GM19099 (cell line): ENCODE results near the gene DQX1.
A peak's percentile ranks its signal among the peaks of the same experiment; 100 is the strongest.

Experiments used
- POLR2A ChIP-seq: IDR thresholded peaks from 3 replicates; pipeline ENCODE4 v1.6.1; 2011; ENCODE audit warnings: low read depth; ENCODE audit not compliant: insufficient read length; ENCODE audit errors: extremely low read depth

The DQX1 gene

DNA sequence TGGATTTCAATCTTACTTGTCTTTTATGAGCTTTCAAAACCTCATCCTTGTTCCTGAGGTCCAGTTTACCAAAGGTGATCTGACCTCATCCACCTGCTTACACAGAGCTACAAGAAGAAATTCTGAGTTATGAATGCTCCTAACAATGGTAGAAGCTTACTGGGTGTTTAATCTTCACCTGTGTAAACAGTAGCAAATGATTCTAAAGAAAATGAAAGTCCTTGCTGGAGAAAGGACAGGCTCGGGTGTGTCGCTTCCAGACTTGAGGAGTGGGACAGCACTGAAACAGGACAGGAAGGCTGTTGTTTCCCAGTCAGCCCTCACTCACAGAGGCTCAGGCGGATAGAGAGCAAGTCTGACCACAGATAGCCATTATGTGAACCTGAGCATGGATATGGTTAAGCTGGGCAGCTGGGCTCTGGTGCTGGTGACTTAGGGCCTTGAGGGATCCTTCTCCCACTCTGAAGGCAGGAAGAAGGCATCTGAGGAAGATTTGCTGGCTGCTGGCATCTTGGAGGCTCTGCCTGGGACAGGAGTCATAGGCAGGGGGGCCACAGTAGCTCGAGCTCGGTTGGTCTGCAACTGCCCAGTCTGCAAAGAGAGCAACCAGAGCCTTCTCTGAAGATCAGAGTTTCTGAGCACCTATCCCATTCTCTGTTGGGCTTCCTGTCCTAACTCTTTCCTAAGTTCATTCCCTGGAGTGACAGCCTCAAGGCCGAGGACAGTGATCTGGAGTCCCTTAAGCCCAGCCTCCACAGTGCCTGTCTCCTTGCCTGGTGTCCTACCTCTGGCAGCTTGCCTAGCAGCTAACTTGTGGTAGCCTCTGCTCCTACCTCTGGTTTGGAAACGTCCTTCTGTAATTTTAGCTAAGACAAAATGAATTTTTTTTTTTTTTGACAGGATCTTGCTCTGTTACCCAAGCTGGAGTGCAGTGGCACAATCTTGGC, 32.5 kb upstream of the DQX1 start:
- peak; percentile 34 for TF ChIP-seq POLR2A

DNA sequence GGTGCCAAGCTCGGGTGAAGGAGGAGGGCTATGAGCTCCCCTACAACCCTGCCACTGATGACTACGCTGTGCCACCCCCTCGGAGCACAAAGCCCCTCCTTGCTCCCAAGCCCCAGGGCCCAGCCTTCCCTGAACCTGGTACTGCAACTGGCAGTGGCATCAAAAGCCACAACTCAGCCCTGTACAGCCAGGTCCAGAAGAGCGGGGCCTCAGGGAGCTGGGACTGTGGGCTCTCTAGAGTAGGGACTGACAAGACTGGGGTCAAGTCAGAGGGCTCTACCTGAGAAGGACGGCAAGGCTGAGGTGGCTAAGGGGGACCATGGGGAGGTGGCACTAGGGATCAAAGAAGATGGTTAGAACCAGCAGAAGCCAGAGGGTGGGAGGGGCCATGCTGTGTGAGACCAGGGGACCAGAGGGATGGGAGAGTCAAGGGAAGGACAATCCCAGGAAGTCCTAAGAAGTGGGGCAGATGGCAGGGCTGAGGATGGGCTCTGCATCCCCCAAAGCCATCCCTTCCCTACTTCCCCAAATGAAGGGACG, 30.9 kb upstream of the DQX1 start:
- TF ChIP-seq POLR2A: no peak

DNA sequence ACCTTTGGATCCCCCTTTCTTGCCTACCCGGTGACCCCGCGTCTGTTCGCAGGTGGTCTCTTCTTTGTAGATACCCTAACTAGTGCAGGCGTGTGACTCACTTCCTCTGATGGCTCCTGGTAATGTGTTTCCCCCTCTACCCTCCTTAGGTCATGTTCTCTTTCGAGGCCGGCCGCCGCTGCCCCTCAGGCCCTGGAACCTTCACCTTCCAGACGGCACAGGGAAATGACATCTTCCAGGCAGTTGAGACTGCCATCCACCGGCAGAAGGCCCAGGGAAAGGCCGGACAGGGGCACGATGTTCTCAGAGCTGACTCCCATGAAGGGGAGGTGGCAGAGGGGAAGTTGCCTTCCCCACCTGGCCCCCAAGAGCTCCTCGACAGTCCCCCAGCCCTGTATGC, 30.1 kb upstream of the DQX1 start:
- TF ChIP-seq POLR2A: peak; percentile 4

DNA sequence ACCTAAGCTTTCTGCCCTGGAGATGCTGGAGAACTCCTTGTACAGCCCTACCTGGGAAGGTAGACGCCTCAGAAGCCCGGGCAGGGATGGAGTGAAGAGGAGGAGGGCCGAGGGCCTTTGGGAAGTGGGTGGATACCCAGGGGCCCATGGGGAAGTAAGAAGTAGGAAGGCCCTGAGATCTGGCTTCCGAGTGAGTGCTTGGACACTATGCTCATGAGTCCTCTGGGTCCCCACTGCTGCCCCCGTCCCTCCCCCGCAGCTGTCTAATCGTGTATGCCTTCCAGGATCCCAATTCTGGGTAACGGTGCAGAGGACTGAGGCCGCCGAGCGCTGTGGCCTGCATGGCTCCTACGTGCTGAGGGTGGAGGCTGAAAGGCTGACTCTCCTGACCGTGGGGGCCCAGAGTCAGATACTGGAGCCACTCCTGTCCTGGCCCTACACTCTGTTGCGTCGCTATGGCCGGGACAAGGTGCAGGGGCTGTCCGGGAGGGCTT, 29.6 kb upstream of the DQX1 start:
- peak; percentile 5 for TF ChIP-seq POLR2A

DNA sequence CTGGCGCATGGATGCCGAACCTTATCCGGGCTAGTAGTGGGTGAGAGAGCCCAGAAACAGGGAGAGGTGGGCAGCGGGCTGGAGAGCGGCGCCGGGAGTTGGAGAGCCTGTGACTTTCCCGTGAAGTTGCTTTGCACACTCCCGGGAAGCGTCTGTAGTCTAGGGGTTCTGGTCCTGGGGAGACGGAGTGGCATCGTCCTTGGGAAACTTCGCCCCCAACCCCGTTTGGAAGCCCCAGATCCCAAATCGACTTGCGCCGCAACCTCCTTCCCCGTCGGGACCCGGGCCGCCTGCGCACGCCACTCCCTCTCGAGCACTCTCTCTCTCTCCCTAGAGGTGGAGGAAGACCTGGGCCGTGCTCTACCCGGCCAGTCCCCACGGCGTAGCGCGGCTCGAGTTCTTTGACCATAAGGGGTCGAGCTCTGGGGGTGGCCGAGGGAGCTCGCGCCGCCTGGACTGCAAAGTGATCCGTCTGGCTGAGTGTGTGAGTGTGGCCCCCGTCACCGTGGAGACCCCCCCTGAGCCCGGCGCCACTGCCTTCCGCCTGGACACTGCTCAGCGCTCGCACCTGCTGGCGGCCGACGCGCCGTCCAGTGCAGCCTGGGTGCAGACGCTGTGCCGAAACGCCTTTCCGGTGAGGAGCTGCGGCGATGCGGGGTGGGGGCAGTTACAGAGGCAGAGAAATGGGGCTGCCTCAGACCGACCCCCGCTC, 28.9 kb upstream of the DQX1 start:
- peak; percentile 26 for TF ChIP-seq POLR2A

DNA sequence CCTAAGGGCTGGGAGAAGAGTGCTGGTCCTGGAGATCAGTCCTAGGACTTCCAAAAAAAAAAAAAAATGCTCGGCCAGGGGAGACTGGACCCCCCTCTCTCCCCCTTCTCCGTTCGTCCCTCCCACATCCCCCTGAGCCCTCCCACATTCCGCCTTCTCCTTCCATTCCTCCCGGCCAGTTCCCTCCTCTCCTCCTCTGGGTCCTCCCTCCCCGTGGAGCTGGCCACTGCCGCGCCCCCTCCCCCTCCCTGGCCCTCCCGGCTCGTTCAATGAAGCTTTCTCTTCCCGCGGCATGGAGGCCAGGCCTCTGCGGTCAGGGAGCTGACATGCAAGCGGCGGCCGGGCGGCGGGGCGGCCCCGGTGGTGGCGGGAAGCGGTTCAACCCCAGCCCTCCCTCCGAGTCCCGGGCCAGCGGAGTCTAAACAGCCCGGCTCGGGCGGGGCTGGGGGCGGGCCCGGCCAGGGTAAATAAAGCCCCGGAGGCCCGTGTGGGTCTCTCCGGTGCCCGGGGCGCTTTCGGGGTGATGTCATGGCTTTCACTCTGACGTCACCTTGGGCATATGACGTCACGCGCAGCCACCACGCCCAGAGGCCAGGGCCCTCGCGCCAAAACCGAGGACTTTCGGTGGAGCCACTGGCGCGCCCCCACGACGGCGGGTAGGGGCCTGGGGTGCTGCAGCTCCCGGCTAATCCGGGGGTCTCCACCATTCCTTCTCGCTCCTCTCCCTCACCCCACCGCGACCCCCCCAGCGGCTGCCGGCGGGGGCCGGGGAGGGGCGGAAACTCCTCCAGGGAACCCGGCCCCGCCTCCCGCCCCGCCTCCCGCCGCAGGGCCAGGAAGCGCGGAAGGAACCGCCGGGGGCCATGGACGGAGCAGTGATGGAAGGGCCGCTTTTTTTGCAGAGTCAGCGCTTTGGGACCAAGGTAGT, 28.1 kb upstream of the DQX1 start, which contains the start of the genes DOK1 and LOXL3:
DOK1 (plus strand) TSS at position 829 of the 928 bp plus-strand sequence; CDS start at position 864, 35 bp downstream.
LOXL3 (minus strand) TSS at position 51 of the 928 bp plus-strand sequence. CDS start 1,308 bp downstream, outside the sequence.
- TF ChIP-seq POLR2A: peak; percentile 67

DNA sequence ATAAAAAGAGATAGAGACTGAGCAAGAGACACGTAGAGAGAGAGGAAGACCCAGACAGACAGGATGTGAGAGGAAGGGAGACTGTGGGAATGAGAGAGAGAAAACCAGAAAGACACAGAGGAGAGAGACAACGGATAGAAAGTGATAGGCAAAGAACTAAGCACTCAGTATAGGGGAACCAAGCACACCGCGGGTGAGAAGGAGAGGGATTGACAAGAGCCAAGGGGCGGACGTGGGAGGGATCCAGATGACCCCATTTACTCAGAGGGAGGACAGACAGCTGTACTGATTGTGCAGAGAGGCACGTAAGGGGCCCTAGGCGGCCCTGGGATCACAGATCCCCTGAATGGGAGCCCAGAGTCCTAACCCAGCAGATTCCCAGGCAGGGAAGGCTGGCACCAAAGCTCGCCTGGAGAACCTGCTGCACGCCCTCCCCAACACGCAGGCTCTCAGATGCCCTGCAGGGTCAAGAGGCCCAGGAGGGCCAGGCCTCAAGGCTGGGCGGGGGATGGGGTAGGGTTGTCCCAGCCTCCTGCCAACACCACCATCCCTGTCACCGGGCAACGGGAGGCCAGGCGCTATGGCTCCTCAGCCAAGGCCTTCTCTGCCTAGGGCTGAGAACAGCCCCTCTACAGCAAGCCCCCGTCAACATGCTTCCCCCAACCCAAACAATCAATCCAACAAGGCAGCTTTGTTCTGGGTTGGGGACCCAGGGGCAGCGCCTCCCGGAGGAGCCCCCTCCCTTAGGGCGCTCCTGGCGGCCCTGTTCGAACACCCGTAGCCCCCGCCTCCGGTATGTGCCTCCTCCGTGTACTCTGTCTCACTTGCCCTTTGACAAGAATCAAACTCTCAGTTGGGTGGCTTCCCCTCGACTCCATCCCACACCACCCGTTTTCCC, 27.1 kb upstream of the DQX1 start:
- peak; percentile 37 for TF ChIP-seq POLR2A

DNA sequence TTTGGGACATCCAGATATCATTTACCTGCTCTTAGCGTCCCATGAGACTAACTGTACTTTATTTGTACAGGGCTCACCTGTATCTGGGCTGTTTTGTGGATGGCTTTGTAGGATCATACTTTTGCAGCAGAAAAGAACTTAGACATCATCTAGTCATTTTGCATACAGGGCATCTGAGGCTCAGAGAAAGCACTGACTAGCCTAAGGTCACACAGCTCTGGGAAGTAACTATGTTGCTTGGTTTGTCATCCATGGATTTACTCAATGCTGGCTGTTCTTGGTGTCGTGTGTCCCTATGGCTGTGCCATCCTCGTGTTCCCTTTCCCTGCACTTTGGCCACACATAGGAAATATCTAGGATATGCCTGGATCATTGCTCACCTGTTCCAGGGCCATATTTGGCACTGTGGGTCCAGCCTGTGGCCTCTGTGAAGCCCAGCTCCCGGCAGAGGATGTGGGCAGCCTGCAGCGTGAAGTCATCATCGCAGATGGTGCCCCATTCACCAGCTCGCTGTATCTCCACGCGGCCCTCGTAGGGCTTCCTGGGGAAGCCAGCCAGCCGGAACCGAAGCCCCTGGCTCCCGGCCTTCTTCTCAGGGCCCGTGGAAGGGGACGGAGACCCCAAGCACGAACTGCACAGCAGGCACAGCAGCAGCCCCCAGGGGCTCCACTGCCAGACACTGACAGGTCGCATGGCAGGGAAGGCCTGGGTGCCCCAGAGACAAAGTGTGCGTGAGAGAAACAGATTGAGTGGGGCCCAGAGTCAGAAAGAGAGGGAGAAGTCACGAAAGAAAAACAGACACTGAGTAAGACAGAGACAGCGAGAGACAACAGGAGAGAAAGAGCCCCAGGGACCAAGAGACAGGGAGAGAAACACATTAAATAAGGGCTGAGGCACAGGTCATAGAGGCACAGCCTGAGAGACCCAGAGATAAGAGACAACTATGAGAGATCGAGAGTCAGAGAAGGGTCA, 26.2 kb upstream of the DQX1 start:
- TF ChIP-seq POLR2A: no peak

DNA sequence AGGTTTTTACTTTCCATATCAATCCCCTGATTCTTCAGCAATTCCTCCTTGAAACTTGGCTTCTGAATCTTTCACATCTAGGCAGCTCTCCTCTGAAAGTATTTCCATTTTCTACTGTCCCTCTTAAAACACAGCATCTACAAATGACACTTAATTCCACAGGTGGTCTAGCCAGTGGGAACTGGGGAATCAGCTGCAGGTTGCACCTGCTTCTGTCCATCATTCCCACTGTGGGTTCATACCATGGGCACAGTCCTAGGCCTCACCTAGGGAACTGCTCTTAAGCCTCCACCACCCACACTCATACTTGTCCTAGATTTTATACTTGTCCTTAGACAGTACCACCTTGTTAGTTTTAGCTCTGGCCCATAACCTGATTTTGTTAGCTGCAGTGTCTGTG, 25.5 kb upstream of the DQX1 start:
- peak; percentile 13 for TF ChIP-seq POLR2A

DNA sequence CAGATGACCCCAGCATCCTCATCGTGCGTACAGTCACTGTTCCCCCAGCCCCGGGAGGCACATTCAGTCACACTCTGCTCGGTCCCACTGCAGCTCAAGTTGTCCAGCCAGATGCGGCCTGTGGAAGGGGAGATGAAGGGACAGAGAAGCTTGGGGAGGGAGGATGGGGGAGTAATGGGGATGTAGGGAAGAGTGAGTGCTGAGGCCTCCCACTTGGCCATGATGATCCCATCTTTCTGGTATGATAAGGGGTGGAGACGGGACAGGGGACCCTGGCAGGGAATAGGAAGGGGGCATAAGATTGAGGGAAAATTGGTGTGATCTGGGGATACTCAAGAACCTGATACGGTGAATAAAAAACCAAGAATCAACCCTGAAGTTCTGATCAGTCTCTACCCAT, 24.2 kb upstream of the DQX1 start:
- TF ChIP-seq POLR2A: no peak

DNA sequence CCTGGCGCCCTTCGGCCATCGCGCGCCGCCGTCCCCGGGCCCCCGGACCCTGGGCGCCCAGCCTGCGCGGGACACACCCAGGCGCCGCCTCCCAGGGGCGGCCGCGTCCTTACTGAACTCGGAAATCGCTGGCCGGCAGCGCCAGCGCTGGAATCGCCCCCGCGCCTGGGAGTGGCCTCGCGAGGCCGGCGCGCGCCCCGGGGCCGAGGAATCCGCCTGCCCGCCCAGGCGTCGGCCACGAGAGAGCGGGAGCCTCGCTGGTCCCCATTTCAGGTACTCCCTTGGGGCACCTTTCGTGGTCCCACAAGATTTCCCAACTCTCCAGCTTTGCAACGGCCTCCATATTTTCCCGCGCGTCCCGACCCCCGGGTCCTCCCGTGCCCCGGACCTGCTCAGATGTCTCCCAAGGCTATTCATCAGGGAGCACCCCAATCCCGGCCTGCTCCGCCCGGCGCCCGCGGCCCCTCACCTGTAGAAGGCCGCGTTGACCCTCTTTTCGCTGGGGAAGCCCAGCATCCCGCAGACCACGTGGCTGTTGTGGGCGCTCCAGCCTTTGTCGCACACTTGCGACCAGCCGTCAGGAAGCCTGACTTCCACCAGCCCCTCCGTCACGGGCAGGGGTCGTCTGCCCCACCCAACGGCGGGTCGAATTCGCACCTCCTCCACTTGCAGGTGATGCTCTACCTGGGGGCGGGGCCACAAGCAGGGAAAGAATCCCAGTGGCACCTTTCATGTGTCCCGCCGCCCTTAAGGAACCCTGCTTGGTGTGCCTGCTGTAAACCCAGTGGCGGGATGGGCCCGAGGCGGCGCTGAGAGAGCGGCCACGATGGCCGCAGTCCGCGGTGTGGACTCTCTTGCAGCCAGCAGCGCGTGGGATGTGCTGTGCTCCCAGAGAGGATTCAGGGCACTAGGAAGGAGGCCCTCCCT, 23.1 kb upstream of the DQX1 start:
- TF ChIP-seq POLR2A: peak; percentile 57

DNA sequence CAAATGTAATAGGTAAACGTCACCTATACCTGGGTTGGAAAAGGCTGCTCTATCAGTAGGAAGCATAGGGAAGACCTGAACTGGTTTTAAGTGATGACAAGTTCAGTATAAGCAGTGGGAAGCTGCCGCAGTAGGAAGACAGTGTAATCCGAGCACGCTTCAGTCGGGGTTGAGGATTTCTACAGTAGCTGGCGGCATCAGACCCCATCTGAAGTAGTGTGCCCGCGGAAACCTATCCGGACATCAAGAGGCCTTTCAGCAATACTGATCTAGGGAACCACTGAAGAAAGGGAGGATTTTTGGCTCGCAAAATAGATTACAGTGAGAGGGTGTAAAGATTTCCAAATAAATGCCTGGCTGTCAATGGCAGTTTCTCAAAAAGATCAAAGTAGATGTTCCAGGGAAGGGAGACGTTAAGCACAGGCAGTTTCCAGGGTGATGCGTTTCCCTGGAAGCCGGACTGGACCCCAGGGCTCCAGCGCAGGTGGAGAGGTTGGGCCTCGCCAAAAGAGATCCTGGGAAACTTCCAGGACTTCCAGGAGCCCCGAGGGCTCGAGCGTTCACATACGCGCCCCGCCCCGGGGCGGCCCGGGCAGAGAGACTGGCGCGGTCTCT, 22.4 kb upstream of the DQX1 start:
- no peak for TF ChIP-seq POLR2A
